Parathyroid adenoma (tissue), 2 donors: ENCODE measurements around the gene CDPF1.

Source experiments
- H2AFZ ChIP-seq: fragments of 300-600 bp; sonication (generic); one replicate; pipeline ENCODE4 v1.7.0; 2017; ENCODE audit warnings: antibody characterized with exemption, mild to moderate bottlenecking
- H3K27ac ChIP-seq: fragments of 300-600 bp; sonication (generic); one replicate; pipeline ENCODE4 v1.7.0; 2017
- H3K27me3 ChIP-seq: fragments of 300-600 bp; sonication (generic); one replicate; pipeline ENCODE4 v1.7.0; 2017; ENCODE audit warnings: low read length; ENCODE audit not compliant: control insufficient read depth, insufficient read depth
- H3K36me3 ChIP-seq: fragments of 300-600 bp; sonication (generic); one replicate; pipeline ENCODE4 v1.7.0; 2017; ENCODE audit warnings: low read length; ENCODE audit not compliant: control insufficient read depth, insufficient read depth
- H3K4me1 ChIP-seq: fragments of 300-600 bp; sonication (generic); one replicate; pipeline ENCODE4 v1.7.0; 2017; ENCODE audit warnings: control low read depth
- H3K4me2 ChIP-seq: fragments of 300-600 bp; sonication (generic); one replicate; pipeline ENCODE4 v1.7.0; 2017; ENCODE audit warnings: low read length
- H3K4me3 ChIP-seq: fragments of 300-600 bp; sonication (generic); one replicate; pipeline ENCODE4 v1.7.0; 2017; ENCODE audit warnings: low read depth, low read length
- H3K79me2 ChIP-seq: fragments of 300-600 bp; sonication (generic); one replicate; pipeline ENCODE4 v1.7.0; 2017; ENCODE audit warnings: control low read depth
- H3K9ac ChIP-seq: fragments of 300-600 bp; sonication (generic); one replicate; pipeline ENCODE4 v1.7.0; 2017; ENCODE audit warnings: mild to moderate bottlenecking
- H3K9me3 ChIP-seq: fragments of 300-600 bp; sonication (generic); one replicate; pipeline ENCODE4 v1.7.0; 2017; ENCODE audit warnings: low read length; ENCODE audit not compliant: control insufficient read depth
- CTCF ChIP-seq: fragments of 300-600 bp; sonication (generic); IDR thresholded peaks from one replicate; pipeline ENCODE4 v1.7.0; 2017; ENCODE audit warnings: antibody characterized with exemption, mild to moderate bottlenecking
- donor health status: primary hyperparathyroidism.

The CDPF1 gene

GRCh38 chr22:46280999-46281623 lies 31.0 kb upstream of the CDPF1 start:
- no peak for TF ChIP-seq CTCF
- Histone ChIP-seq H3K4me1 (no peaks in the 10 kb centered on the region), H3K9ac (no peak overlapping the region), H3K4me2 (no peak overlapping the region), H3K36me3 (no peaks in the 10 kb centered on the region), H3K27ac (no peak overlapping the region), H3K27me3 (no peaks in the 10 kb centered on the region), H3K79me2 (no peaks in the 10 kb centered on the region), H3K4me3 (no peak overlapping the region), H3K9me3 (no peaks in the 10 kb centered on the region), H2AFZ (no peak overlapping the region)

GRCh38 chr22:46280063-46280817 lies 30.1 kb upstream of the CDPF1 start:
- Histone ChIP-seq H3K79me2 (no peaks in the 10 kb centered on the region), H3K4me2 (no peak overlapping the region), H3K27me3 (no peaks in the 10 kb centered on the region), H3K27ac (no peak overlapping the region), H3K9ac (no peak overlapping the region), H3K4me3 (no peak overlapping the region), H3K36me3 (no peaks in the 10 kb centered on the region), H3K9me3 (no peaks in the 10 kb centered on the region), H2AFZ (no peak overlapping the region), H3K4me1 (no peaks in the 10 kb centered on the region)
- TF ChIP-seq CTCF, result no peak

GRCh38 chr22:46278656-46279645 lies 28.9 kb upstream of the CDPF1 start:
- Histone ChIP-seq H3K4me1 (no peaks in the 10 kb centered on the region), H2AFZ (no peak overlapping the region), H3K27me3 (no peaks in the 10 kb centered on the region), H3K79me2 (no peaks in the 10 kb centered on the region), H3K27ac (no peak overlapping the region), H3K36me3 (no peaks in the 10 kb centered on the region), H3K4me2 (no peak overlapping the region), H3K9ac (no peak overlapping the region), H3K4me3 (no peak overlapping the region), H3K9me3 (no peaks in the 10 kb centered on the region)
- TF ChIP-seq CTCF, result no peak

GRCh38 chr22:46276563-46276962 lies 26.5 kb upstream of the CDPF1 start:
- H3K27me3 ChIP-seq, result no peaks in the 10 kb centered on the region
- H3K9me3 ChIP-seq, result no peaks in the 10 kb centered on the region
- TF ChIP-seq CTCF, result no peak
- H3K27ac ChIP-seq, result no peak overlapping the region
- H3K36me3 ChIP-seq, result no peaks in the 10 kb centered on the region
- H3K79me2 ChIP-seq, result no peaks in the 10 kb centered on the region
- H3K4me3 ChIP-seq, result no peak overlapping the region
- no peak overlapping the region for H2AFZ ChIP-seq
- H3K4me1 ChIP-seq, result no peaks in the 10 kb centered on the region
- H3K4me2 ChIP-seq, result no peak overlapping the region
- H3K9ac ChIP-seq, result no peak overlapping the region
